Cardiac septum (tissue), 1 donor: ENCODE data around the gene ABTB2. TPM values are rescaled to one million over a fixed set of nuclear protein-coding genes. Genes with fewer than 3 reads are reported as not detected.

Experiments used
- DNase-seq: peaks from one replicate; pipeline ENCODE4 v3.0.0-alpha.2; 2020; ENCODE audit warnings: low spot score
- intact Hi-C: fragments of 100-400 bp; cut with DNase I; formaldehyde crosslinking; loops from one replicate; pipeline ENCODE4 v1.14.0; 2022
- total RNA-seq: library from RNA; stranded (reverse); fragmentation: NEBNext Ultra II Directional; extraction: Animal tissue kit (Norgen Biotek cat#: 25700); gene quantifications from one replicate; pipeline ENCODE4 v1.2.1, GENCODE V29; 2021
- donor health status: DM: no; HTN: no; CAD: no.

The ABTB2 gene
- total RNA-seq, 1 donor from 2014 or later = 27.9 TPM

DNA sequence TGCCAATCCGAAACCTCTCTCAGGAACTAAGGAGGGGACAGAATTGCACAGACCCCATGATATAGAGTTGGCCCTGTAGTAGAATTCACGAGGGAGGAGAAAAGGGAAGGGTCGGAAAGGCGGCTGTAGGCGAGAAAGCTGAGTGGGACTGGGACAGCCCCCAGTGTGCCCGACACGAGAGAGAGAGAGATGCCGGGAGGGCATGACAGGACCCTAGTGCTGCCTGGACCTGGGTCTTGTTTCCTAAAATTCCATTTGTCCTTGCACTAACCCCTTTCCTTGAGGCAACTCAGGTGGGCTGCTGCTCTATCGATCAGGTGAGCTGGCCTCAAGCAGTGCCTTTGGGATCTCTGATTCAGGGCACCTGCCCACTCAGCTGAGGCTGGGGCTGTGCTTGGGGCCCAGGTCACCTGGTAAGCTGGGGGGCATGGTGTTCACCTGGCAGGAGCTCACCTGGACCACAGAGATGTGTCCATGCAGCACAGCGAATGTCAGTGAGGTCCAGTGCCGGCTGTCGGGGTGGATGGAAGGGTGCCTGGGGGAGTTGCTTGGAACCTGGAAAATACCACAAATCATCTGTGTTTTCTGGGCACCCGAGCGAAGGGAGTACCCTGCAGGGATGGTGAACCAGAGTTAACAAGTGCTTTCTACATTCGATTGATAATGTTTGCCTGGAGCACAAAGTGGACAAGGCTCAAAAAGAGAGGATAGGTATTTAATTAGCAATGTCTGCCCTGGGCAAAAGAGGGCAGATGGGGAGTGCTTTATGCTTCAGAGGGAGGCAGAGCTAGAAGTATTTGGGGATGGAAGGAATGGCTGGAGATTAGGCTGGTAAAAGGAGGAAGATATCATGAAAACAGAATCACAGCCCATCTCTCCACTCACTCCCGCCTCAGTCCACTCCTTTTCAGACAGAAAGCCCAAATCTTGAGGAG lies 190.7 kb downstream of the ABTB2 start:
- intact Hi-C loops = no loop called here
- DNase-seq = no peak

DNA sequence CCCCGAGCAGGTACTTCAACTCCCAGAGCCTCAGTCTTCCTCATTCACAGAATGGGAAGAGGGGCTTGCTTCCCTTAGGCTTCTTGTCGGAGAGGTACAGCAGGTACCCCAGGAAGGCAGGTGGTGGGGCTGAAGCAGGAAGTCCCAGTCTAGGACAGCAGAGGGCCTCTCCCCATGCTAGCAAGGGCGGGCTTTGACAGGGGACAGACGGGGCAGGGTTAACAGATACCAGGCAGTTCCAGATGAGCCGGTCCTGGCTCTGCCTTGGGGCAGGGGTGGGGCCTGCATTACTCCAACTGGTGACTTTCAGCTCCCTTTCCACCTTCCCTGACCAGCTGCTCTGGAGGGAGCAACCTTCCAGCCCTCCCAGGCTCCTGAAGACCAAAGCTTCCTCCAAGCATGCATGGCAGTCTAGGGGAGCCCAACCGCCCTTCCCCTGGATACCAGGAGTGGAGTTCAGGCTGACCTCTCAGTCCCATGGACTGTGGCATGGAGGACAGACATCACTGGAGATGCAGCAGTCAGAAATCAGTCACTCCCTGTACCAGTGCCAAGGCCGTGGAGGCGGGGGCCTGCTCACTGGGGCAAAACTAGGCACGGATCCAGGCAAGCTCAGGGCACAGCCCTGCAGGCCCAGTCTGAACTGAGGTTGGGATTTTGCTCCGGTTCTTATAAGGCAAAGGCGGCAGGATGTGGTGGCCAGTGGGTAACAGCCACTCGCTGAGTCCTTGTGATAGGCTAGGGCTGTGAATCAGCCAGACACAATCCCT lies 191.8 kb downstream of the ABTB2 start:
- DNase-seq = no peak
- intact Hi-C loops = no loop called here

DNA sequence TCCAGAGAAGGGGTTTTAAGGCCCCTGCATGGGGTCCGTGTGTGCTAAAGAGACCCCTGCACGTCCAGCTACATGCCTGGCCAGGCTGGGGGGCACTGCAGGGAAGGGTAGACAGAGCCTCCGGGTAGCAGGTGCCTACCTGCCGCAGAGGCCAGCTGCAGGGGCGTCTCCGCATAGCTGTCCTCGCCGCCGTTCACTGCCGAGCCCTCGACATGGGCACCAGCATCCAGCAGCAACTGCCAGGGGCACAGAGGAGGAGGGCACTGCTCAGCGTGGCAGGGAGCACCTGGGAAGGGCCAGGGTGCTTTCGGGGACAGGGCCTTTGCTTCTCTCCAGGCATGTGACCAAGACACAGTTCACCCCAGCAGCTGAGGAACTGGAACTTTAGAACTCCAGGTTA lies 192.7 kb downstream of the ABTB2 start:
- intact Hi-C loops = no loop called here
- no peak for DNase-seq

DNA sequence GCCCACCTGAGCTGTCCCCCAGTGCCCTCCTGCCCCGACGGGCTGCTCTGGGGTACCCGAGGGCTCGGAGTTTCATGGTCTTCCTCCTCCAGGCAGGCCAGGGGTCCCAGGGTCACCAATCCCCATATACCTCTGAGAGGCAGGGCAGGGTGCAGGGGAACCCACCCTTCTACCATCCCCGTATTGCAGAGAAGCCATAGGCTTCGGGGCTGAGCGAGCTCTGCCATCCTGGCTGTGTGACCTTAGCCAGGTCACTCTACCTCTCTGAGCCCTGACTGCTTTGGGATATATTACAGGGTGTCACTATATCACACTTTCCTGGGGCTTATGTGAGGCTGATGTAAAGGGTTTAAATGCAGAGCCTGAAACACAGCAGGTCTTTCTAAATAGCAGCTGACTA lies 195.0 kb downstream of the ABTB2 start:
- intact Hi-C loops = no loop called here
- DNase-seq = no peak

DNA sequence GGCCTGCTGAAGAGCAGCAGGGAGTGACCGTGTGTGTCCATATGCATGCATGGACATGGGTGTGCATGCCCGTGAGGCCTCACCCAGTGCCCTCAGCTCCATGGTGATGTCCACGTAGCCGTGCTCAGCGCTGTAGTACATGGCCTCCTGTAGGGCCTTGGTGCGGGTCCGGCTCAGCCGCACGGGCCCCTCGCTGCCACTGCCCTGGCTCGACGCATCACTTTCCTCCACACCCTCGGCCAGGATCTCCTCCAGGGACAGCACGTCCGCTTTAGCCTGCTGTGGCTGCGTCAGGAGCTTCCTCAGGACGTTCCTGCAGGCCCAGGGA lies 195.4 kb downstream of the ABTB2 start:
- intact Hi-C loops = no loop called here
- no peak for DNase-seq

DNA sequence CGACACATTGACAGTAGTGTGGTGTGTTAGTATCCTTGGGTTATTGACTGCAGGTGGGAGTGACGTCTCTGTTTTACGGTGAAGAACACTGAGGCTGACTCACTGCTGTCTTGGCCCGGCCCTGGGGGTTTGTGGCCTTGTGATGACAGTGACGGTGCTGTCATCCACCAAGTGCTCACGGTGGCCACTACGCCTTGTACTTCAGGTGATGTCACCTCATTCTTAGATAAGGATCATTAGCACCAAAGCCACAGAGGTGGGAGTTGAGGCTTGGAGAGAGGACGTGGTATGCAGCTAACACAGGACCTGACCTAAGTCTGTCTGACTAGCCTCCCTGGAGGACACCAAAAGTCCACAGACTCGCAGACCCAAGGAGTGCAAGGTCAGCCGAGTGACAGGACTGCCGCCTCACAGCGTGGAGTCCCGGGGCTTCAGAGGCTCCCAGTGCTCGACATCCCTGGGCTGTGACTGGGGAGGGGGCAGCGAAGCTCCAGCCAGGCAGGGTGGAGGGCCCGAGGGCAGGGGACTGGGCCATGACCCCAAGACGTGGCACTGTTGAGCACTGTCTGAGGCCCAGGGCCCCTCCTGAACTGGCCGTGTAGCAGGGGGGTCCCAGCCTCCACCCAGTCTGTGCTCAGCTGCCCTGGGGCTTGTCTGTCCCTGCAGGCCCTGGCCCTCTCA lies 195.9 kb downstream of the ABTB2 start:
- intact Hi-C loops = no loop called here
- no peak for DNase-seq

DNA sequence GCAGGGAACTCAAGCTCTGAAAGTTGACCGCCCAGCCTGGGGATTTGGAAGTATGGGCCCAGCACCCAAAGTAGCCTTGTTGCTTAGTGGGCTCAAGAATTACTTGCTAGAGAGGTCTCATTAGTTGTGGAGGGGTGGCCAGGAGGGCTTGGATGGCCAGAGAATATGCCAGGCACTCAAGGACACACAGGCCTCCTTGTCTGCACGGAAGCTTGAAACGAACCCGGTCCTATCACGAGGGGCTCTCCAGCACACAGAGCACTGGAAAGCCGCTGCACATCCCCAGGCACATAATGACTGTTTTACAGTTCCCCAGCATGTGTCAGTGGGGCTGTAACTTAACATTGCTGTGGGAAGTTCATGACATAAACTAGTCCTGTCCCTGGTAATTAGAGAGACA lies 196.4 kb downstream of the ABTB2 start:
- intact Hi-C loops = no loop called here
- no peak for DNase-seq

DNA sequence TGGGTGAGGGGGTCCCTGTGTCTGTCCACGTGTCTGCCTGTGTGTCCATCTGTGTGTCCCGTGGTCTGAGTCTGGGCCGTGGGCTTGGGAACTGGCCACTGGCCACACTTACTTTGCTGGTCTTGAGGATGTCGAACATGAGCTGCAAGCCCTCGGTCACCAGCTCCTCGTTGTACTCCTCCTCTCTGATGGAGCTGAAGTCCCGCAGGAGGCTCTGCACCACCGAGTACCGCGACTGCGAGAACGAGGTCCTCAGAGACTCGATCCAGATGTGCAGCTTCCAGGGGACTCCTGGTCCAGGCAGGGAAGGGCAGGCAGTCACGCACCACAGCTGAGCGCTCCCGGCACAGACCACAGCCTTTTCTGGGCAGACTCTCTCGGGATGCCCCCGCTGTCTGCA lies 197.0 kb downstream of the ABTB2 start:
- DNase-seq = no peak
- intact Hi-C loops = no loop called here

DNA sequence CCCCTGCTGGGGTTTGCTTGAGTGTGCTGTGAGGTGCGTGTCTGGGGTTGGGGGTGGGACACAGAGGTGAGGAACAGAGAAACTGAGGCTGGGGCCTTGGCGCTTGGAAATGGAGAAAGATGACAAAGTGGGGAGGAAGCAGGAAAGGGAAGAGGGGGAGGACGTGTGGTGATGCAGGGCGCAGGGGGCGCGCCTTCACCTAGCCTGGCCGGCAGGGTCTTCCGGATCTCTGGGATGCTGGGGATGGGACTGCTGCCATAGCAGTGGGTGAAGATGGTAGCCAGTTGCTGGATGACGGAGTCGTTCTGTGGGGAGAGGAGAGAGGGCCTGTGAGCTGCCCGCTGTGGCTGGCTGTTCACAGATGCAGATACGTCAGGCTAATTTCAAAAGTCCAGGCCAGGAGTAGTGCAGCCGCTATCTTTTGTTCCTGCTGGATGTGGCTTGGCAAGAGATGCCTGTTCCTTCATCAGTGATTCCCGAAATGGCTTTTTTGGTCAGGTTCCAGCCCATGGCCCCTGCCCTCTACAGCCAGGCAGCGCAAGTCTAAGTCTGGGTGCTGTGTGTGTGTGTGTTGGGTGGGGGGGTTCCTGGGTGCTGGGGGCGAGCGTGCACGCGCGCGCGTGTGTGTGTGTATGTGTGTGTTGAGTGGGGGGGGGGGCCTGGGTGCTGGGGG lies 197.6 kb downstream of the ABTB2 start:
- intact Hi-C loops = no loop called here
- no peak for DNase-seq

DNA sequence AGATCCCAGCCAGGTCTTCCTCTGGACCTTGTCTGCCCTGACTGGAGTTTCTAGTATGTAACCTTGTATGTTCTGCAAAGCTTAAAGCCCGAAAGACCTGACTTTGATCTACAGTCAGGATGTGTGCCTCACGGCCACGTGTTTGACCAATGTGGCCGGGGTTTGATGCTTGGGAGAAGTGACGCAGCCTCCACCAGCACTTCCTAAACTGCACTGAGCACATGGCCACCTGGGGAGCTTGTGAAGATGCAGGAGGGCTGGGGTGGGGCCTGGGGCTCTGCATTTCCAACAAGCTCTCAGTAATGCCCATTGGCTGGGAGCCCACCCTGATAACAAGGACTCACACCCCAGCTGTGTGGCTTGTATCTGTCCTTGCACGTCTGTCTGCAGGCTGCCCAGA lies 199.1 kb downstream of the ABTB2 start:
- intact Hi-C loops = no loop called here
- DNase-seq = no peak

DNA sequence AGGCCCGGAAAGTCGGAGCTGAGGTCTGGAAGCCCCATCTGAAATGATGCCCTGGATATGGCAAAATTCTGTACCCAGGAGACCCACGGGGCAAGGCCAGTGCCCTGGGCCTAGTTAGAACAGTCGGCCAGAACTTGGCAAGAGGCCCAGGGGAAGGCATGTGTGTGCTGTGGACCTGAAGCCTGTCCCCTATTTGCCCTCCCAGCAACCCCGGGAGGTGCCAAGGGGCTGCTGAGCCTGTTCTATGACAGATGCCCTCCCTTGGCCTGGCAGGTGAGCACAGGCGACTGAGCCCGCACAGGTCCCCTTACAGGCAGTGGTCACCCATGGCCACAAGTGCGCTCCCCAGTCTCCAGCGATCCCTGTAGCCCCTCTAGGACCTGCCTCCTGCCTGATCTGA lies 200.6 kb downstream of the ABTB2 start:
- no peak for DNase-seq

DNA sequence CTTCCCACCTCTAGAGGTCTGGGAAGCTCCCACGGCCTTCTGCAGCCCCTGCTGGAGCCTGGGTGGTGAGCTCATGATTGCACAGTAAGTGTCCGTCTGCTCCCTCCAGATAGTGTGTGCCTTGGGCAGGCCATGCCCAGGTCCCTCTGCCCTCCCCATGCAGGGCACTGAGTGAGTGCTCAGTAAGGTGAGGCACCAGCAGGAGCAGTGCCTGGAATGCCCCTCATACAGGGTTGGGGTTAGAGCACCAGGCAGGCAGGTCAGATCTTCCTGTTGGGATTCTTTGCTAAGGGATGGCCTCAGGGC lies 202.1 kb downstream of the ABTB2 start:
- DNase-seq = no peak

More for the DNA sequence above, 200.6 kb downstream of the ABTB2 start:
- intact Hi-C loops = no loop called here

DNA sequence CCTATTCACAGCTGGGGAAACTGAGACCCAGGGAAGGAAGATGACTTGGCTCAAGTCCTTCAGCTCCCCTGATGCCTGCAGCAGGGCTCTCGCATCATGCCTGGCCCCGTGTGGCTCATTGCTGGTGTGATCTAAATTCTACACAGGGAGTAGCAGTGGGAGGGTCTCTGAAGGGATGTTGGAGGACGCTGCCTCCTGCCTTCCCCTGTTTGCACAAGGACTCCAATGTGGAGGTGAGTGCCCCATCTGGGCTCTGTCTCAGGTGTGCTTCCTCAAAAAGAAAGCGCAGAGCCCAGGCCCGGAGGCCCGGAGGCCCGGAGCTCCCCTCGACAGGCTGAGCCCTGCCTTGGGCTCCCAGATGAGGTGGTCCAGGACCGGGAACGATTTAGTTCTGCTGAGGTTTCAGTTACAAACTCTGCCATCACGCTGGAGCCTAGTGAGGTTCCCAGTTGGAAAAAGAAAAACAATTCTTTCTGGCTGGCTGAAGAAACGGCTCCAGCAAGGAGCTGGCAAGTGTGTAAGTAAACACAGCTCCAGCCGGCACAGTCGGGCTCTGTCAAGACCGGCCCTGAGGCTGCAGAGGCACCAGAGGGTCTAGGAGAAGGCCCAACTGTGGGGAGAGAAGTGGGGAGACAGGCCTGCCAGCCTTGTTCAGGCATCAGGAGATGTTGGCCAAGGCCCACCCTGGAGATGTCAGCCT lies 202.6 kb downstream of the ABTB2 start:
- no peak for DNase-seq
- intact Hi-C loops = no loop called here

More for the DNA sequence above, 202.1 kb downstream of the ABTB2 start:
- intact Hi-C loops = no loop called here

DNA sequence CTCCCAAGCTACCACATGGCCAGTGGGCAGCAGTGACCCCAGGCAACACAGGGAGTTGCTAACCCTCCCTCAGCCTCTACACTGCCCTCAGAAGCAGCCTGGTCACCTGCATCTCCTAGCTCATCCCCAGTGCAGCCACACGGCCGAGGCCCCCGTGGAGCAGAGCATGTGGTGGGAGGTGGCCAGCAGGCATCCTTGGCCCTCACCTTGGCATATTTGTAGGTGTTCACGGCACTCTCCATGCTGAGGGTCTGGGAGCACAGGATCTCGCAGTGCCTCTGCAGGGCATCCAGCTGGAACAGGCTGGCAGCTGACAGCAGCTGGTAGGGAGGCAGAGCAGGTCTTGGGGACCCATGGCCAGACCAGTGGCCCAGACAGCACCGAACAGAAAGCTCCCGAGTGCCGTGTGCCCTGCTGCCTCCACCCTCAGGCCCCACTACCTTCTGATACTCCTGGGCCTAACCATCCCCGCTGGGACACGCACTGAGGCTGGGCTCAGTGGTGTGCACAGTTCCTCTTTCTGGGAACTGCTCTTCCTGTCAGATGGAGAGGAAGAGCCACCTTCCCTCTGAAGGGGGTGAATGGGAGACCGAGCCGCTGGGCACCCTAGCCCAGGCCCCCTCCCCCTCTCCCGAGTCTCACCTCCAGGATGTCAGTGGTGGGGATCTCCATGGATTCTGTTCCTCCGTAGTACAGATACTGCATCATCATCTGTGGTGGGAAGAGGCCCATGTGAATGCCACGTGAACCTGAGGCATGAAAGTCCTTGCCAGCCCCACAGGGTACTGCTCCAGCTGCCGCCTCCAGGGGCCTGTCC lies 203.5 kb downstream of the ABTB2 start:
- intact Hi-C loops = no loop called here
- no peak for DNase-seq

DNA sequence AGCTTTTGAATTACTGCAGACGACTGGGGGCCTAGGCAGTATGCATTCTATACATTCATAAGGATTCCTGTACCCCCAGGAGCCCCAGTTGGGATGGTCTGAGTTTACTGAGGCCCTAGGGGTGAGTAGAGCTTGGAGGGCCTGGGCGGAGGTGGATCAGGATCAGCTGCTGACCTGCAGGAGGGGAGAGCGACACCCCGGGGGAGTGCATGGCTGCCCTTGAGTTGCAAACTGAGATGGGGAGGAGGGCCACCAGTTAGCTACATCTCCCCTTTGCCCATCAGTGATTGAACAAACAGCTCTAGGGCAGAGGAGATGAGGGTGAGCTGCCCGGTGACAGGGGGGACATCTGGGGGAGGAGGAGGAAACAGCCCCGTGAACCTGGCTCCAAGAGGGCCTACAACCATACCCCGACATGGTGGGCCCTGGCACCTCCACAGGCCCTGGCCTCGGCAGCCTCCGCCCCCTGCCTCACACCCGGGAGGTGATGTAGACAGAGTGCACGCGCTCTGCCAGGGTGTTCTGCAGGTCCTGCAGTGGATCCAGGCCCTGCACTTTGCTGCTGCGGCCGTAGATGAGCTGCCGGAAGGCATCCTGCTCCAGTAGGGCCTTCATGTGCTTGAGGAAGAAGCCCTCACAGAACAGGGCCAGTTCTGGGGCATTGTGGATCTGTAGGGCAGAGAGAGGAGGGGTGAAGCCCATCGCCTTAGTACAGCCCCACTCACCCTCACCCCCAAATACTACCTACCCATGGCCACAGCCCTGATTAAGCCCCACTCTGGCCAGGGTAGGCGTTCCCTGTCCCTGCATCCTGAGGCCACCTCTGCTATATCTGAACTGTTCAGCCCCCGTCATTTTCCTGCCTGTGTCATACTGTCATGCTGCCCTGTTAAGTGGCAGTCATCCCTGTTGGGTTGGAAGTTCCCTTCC lies 205.6 kb downstream of the ABTB2 start:
- DNase-seq = peak; percentile 72
- intact Hi-C loops = no loop called here

DNA sequence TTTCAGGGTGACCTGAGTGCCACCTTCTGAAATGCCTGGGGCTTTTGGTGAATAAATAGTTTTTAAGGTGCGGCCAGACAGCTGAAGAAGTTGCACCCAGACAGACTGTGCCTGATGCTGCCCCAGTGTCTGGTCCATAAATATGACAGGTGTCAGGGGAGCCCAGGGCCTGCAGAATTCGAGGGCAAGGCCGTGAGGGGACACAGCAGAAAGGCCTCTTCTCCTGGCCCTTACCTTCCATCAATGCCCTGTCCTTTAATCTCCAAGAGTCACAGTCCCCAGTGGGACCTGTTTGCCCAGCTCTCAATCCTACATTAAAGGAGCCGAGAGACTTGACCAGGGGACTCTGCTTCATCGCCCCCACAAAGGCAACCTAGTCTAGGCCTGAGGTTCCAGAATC lies 206.6 kb downstream of the ABTB2 start:
- intact Hi-C loops = no loop called here
- peak; percentile 62 for DNase-seq

DNA sequence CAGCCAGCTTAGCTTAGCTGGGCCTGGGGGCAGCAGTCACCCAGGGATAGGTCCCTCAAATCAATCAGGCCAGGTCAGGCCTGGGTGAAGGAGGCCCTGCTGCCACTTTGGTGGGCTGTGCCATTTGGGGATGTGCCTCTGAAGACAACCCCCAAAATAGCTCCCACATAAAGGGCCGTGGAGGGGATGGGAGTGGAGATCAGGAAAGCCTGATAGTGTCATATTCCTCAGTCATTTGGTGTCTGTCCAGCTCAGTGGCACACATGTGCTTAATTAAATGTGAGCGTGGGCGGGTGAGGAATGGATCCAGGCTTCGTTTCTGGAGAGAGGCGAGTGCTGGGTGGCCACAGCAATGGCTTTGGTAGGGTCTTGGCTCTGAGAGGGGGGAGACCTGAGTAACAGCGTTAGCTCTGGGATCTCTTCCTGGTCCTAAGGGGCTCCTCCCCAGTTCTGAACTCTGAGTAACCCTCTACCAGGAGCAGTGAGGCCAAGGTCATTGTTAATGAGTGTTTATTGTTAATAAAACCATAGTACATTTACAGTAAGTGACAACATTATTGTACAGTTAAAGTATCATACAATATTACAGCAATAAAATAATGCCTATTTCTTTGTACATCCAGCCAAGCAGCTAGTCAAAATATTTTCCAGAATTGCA lies 207.2 kb downstream of the ABTB2 start:
- peak; percentile 67 for DNase-seq
- intact Hi-C loops = no loop called here
